ENCODE measurements around the gene FRZB.

DNA sequence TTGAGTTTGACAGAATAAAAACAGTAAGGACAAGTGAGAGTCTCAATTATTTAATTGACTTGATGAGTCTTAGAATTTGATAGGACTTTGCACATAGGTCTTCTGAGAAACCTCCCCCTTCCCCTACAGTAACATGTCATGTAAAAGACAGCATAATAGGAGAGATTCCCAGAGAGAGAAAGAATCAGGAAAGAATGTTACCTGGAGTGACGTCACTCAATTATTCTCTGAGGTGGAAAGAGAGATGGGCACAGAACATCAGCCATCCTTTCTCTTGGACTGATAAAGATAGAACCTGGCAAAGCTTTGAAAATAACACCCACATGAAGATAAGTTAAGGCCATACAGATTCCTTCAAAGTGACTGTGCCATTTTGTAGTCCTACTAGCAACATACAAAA is 19.3 kb upstream of the FRZB start:
- TF ChIP-seq, protein P1, sequence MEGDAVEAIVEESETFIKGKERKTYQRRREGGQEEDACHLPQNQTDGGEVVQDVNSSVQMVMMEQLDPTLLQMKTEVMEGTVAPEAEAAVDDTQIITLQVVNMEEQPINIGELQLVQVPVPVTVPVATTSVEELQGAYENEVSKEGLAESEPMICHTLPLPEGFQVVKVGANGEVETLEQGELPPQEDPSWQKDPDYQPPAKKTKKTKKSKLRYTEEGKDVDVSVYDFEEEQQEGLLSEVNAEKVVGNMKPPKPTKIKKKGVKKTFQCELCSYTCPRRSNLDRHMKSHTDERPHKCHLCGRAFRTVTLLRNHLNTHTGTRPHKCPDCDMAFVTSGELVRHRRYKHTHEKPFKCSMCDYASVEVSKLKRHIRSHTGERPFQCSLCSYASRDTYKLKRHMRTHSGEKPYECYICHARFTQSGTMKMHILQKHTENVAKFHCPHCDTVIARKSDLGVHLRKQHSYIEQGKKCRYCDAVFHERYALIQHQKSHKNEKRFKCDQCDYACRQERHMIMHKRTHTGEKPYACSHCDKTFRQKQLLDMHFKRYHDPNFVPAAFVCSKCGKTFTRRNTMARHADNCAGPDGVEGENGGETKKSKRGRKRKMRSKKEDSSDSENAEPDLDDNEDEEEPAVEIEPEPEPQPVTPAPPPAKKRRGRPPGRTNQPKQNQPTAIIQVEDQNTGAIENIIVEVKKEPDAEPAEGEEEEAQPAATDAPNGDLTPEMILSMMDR (IDR thresholded peaks at IDR 0.05 in 8 of 11, conservative IDR thresholded peaks at IDR 0.05 in 3 of 11): no peak
- no peak for TF ChIP-seq POLR2AphosphoS5 (IDR thresholded peaks at IDR 0.05)

All from spleen (tissue), 7 donors.